Smooth muscle cell (in vitro differentiated cells): ENCODE measurements around the gene CNKSR1. TPM values are rescaled to one million over a fixed set of nuclear protein-coding genes. Genes with fewer than 3 reads are reported as not detected.

ENCODE experiments used
- DNase-seq: peaks from one replicate; lab custom pipeline; 2025; ENCODE audit not compliant: unreplicated experiment; lab: John Stamatoyannopoulos, UW
- H2AFZ ChIP-seq: fragments of 200-600 bp; sonication (generic); 2 replicates; pipeline ENCODE4 v1.6.0; 2016; ENCODE audit warnings: antibody characterized with exemption, low read depth, mild to moderate bottlenecking
- H3F3A ChIP-seq: fragments of 200-600 bp; sonication (generic); 2 replicates; pipeline ENCODE4 v1.6.0; 2017; ENCODE audit warnings: antibody characterized with exemption, low read depth
- H3K27ac ChIP-seq: fragments of 200-600 bp; sonication (generic); 2 replicates; pipeline ENCODE4 v1.5.1; 2016; ENCODE audit warnings: low read depth, mild to moderate bottlenecking
- H3K27me3 ChIP-seq: fragments of 200-600 bp; sonication (generic); 2 replicates; pipeline ENCODE4 v1.6.1; 2016; ENCODE audit warnings: low read depth, mild to moderate bottlenecking
- H3K36me3 ChIP-seq: fragments of 200-600 bp; sonication (generic); 2 replicates; pipeline ENCODE4 v1.5.1; 2016; ENCODE audit warnings: low read depth
- H3K4me1 ChIP-seq: fragments of 200-600 bp; sonication (generic); 2 replicates; pipeline ENCODE4 v1.5.1; 2016; ENCODE audit warnings: low read depth
- H3K4me2 ChIP-seq: fragments of 200-600 bp; sonication (generic); 2 replicates; pipeline ENCODE4 v1.6.0; 2016; ENCODE audit warnings: mild to moderate bottlenecking
- H3K4me3 ChIP-seq: fragments of 200-600 bp; sonication (generic); 2 replicates; pipeline ENCODE4 v1.5.1; 2016; ENCODE audit warnings: mild to moderate bottlenecking
- H3K79me2 ChIP-seq: fragments of 200-600 bp; sonication (generic); 2 replicates; pipeline ENCODE4 v1.6.0; 2016; ENCODE audit warnings: low read depth, mild to moderate bottlenecking
- H3K9ac ChIP-seq: fragments of 200-600 bp; sonication (generic); 2 replicates; pipeline ENCODE4 v1.6.0; 2016; ENCODE audit warnings: low read depth
- H3K9me3 ChIP-seq: fragments of 200-600 bp; sonication (generic); replicated peaks from 2 replicates; pipeline ENCODE4 v1.5.1; 2016; ENCODE audit warnings: low read depth
- H4K20me1 ChIP-seq: fragments of 200-600 bp; sonication (generic); 2 replicates; pipeline ENCODE4 v1.6.0; 2016; ENCODE audit warnings: low read depth
- CTCF ChIP-seq: fragments of 200-600 bp; sonication (generic); IDR thresholded peaks from 2 replicates; pipeline ENCODE4 v1.5.1; 2017; ENCODE audit warnings: borderline replicate concordance, mild to moderate bottlenecking, antibody characterized with exemption; ENCODE audit not compliant: insufficient read depth, poor library complexity, severe bottlenecking
- WGBS: methylation state at CpG from one replicate; pipeline ENCODE4 v1.1.7; 2016; ENCODE audit warnings: low lambda C conversion rate; 5-methylcytosine and 5-hydroxymethylcytosine counted together
- polyA plus RNA-seq: library from polyadenylated mRNA; unstranded; fragments of >200 nt; fragmentation: Nextera tagmentation; extraction: Ambion mirVana; gene quantifications from 2 replicates; pipeline ENCODE4 v1.2.1, GENCODE V29; 2016
- total RNA-seq: library from RNA; depleted of rRNA; stranded (reverse); fragments of >200 nt; gene quantifications from 2 replicates; pipeline ENCODE4 v1.2.3, GENCODE V29; 2014

Gene CNKSR1
- total and polyA plus RNA-seq, 2 experiments from 2014 or later: 1.4 to 6.6 TPM

GRCh38 chr1:26132834-26133167 is 44.5 kb upstream of the CNKSR1 start:
- no peak for DNase-seq
- no peak overlapping the region for H3K4me2 ChIP-seq
- no peak overlapping the region for H3K4me3 ChIP-seq
- no peaks in the 10 kb centered on the region for H3K27me3 ChIP-seq
- H3K27ac ChIP-seq: no peak overlapping the region
- H3K9me3 ChIP-seq: no peaks in the 10 kb centered on the region
- H3K79me2 ChIP-seq: no peaks in the 10 kb centered on the region
- no peaks in the 10 kb centered on the region for H3K36me3 ChIP-seq
- WGBS: 98% methylated on average over 2 of the region's 2 CpGs
- H3K4me1 ChIP-seq: no peaks in the 10 kb centered on the region
- no peaks in the 10 kb centered on the region for H4K20me1 ChIP-seq
- H2AFZ ChIP-seq: no peak overlapping the region
- H3K9ac ChIP-seq: no peak overlapping the region
- no peak for TF ChIP-seq CTCF
- no peaks in the 10 kb centered on the region for H3F3A ChIP-seq

GRCh38 chr1:26134466-26134865 is 42.8 kb upstream of the CNKSR1 start:
- H3K36me3 ChIP-seq: no peaks in the 10 kb centered on the region
- no peak for TF ChIP-seq CTCF
- H3K27me3 ChIP-seq: no peaks in the 10 kb centered on the region
- no peak overlapping the region for H3K4me3 ChIP-seq
- H3K79me2 ChIP-seq: no peaks in the 10 kb centered on the region
- no peaks in the 10 kb centered on the region for H3F3A ChIP-seq
- H4K20me1 ChIP-seq: no peaks in the 10 kb centered on the region
- no peak overlapping the region for H2AFZ ChIP-seq
- 93% methylated on average over 3 of the region's 3 CpGs for WGBS
- H3K27ac ChIP-seq: no peak overlapping the region
- no peak overlapping the region for H3K9ac ChIP-seq
- no peaks in the 10 kb centered on the region for H3K4me1 ChIP-seq
- DNase-seq: no peak
- no peak overlapping the region for H3K4me2 ChIP-seq
- H3K9me3 ChIP-seq: no peaks in the 10 kb centered on the region

GRCh38 chr1:26138974-26139558 is 38.2 kb upstream of the CNKSR1 start:
- H3K4me3 ChIP-seq: no peak overlapping the region
- no peak overlapping the region for H2AFZ ChIP-seq
- no peak overlapping the region for H3K27ac ChIP-seq
- no peaks in the 10 kb centered on the region for H3K36me3 ChIP-seq
- no peaks in the 10 kb centered on the region for H3K9me3 ChIP-seq
- no peak overlapping the region for H3K4me2 ChIP-seq
- DNase-seq: no peak
- no peaks in the 10 kb centered on the region for H3K27me3 ChIP-seq
- TF ChIP-seq CTCF: no peak
- H3K79me2 ChIP-seq: no peaks in the 10 kb centered on the region
- no peaks in the 10 kb centered on the region for H3K4me1 ChIP-seq
- 70% methylated on average over 3 of the region's 3 CpGs for WGBS
- no peaks in the 10 kb centered on the region for H4K20me1 ChIP-seq
- H3F3A ChIP-seq: no peaks in the 10 kb centered on the region
- H3K9ac ChIP-seq: no peak overlapping the region

- WGBS: 92% methylated on average over 8 of the region's 8 CpGs
- no peak overlapping the region for H3K27ac ChIP-seq
- no peak for TF ChIP-seq CTCF
- H4K20me1 ChIP-seq: no peaks in the 10 kb centered on the region
- H3K79me2 ChIP-seq: no peaks in the 10 kb centered on the region
- DNase-seq: no peak
- H2AFZ ChIP-seq: no peak overlapping the region
- no peaks in the 10 kb centered on the region for H3K9me3 ChIP-seq
- H3F3A ChIP-seq: no peaks in the 10 kb centered on the region
- no peak overlapping the region for H3K4me2 ChIP-seq
- H3K9ac ChIP-seq: no peak overlapping the region
- no peak overlapping the region for H3K4me3 ChIP-seq
- H3K27me3 ChIP-seq: no peaks in the 10 kb centered on the region
- no peaks in the 10 kb centered on the region for H3K36me3 ChIP-seq
- H3K4me1 ChIP-seq: no peaks in the 10 kb centered on the region
Observed at GRCh38 chr1:26142159-26142558, 35.1 kb upstream of the CNKSR1 start.
